Effector CD8-positive, alpha-beta T cell (primary cell): Measurements from ENCODE around the gene TRIM38.
"Not testable (repeated sequence)": the region's sequence is repeated elsewhere in the genome, so short reads cannot be mapped to it uniquely, and the experiment has no call there.

ENCODE experiments used
- DNase-seq: peaks from one replicate; lab custom pipeline; 2025; lab: John Stamatoyannopoulos, UW

The TRIM38 gene

GRCh38 chr6:25942561-25943147 lies 19.9 kb upstream of the TRIM38 start:
- no peak for DNase-seq

- no peak for DNase-seq
Measured at GRCh38 chr6:25943887-25944286, 18.7 kb upstream of the TRIM38 start.

GRCh38 chr6:25944688-25945574 lies 17.7 kb upstream of the TRIM38 start:
- no peak for DNase-seq

- DNase-seq, result not testable (repeated sequence)
Measured at GRCh38 chr6:25945738-25946137, 16.9 kb upstream of the TRIM38 start.

GRCh38 chr6:25946631-25947030 lies 16.0 kb upstream of the TRIM38 start:
- no peak for DNase-seq

GRCh38 chr6:25947492-25947891 lies 15.1 kb upstream of the TRIM38 start:
- DNase-seq, result not testable (repeated sequence)

- no peak for DNase-seq
Measured at GRCh38 chr6:25949695-25950094, 12.9 kb upstream of the TRIM38 start.

- no peak for DNase-seq
Measured at GRCh38 chr6:25950297-25950696, 12.3 kb upstream of the TRIM38 start.

- no peak for DNase-seq
Measured at GRCh38 chr6:25951296-25952032, 11.1 kb upstream of the TRIM38 start.

GRCh38 chr6:25952535-25952934 lies 10.1 kb upstream of the TRIM38 start:
- DNase-seq, result no peak

GRCh38 chr6:25953733-25954132 lies 8.9 kb upstream of the TRIM38 start:
- DNase-seq, result no peak

GRCh38 chr6:25954756-25955155 lies 7.8 kb upstream of the TRIM38 start:
- DNase-seq, result no peak

- no peak for DNase-seq
Measured at GRCh38 chr6:25956226-25956625, 6.4 kb upstream of the TRIM38 start.

- DNase-seq, result no peak
Measured at GRCh38 chr6:25958700-25959162, 3.9 kb upstream of the TRIM38 start.

GRCh38 chr6:25959890-25960536 lies 2.6 kb upstream of the TRIM38 start:
- DNase-seq, result no peak

- DNase-seq, result no peak
Measured at GRCh38 chr6:25960734-25961133, 1.9 kb upstream of the TRIM38 start.

GRCh38 chr6:25961619-25962148 lies 918 bp upstream of the TRIM38 start:
- no peak for DNase-seq

GRCh38 chr6:25963426-25964123 lies 973 bp downstream of the TRIM38 start:
- DNase-seq, result no peak

- no peak for DNase-seq
Measured at GRCh38 chr6:25965058-25965457, 2.5 kb downstream of the TRIM38 start.

GRCh38 chr6:25966711-25967110 lies 4.1 kb downstream of the TRIM38 start:
- no peak for DNase-seq

- no peak for DNase-seq
Measured at GRCh38 chr6:25968769-25969168, 6.2 kb downstream of the TRIM38 start.
